GM19025 (cell line): Measurements from ENCODE around the gene BGLAP.
A peak's percentile ranks its signal among the peaks of the same experiment; 100 is the strongest.

ENCODE experiments used
- ATAC-seq: cut with Tn5 transposase; IDR thresholded peaks from one replicate; pipeline ENCODE4 v1.9.1; 2021; ENCODE audit warnings: mild to moderate bottlenecking, low read depth, moderate library complexity; ENCODE audit not compliant: unreplicated experiment

Gene BGLAP

DNA sequence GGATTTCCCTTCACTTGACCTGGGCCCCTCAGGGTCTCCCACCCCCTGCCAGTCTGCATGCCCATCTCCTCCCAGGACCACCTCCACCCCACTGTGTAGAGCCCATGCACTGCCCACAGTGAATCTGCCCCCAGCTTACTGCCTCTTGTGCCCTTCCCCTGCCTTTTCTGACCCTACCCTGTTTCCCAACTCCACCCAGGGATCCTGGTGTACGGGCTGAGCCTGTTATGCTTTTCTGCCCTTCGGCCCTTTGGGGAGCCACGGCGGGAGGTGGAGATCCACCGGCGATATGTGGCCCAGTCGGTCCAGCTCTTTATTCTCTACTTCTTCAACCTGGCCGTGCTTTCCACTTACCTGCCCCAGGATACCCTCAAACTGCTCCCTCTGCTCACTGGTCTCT lies 44.1 kb downstream of the BGLAP start:
- no peak for ATAC-seq

DNA sequence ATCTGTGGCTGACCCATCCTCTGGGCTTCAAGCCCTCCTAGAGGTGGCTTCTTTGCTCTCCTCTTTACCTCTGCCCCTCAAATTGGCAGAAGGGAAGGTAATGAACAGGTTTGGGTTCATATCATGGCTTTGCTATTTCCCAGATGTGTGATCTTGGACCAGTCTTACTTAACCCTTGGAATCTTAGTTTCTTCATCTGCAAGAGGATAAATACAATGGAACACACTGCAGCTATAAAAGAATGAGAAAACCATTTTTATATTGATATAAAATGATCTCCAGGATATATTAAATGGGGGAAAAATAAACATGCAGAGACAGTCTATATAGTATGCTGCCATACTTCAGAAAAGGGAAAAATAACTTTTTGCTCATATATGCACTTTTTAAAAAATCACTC lies 47.9 kb downstream of the BGLAP start:
- no peak for ATAC-seq

DNA sequence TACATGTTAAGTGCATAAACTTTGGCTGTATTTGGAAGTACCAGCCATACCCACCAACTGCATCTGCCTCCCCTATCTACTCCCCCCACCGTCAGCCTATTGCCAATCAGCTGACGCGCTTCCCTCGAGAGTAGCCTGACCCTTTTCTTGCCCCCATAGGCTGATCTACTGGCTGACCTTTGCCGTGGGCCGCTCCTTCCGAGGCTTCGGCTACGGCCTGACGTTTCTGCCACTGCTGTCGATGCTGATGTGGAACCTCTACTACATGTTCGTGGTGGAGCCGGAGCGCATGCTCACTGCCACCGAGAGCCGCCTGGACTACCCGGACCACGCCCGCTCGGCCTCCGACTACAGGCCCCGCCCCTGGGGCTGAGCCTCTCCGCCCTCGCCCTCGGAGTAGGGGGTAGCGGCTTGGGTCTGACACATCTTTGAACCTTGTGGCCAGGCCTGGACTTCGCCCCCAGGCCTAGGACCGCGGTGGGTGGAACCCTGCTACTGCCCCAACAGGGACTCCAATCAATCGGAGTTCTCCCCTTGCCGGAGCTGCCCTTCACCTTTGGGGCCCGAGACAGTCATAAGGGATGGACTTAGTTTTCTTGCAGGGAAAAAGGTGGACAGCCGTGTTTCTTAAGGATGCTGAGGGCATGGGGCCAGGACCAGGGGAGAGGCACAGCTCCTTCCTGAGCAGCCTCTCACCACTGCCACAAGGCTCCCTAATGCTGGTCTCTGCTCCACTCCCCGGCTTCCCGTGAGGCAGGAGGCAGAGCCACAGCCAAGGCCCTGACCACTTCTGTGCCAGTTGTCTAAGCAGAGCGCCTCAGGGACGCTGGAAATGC lies 49.5 kb downstream of the BGLAP start:
- ATAC-seq = peak; percentile 60
